Fibroblast of lung (primary cell): ENCODE results near the gene MCM10.

Source experiments
- CTCF ChIP-seq, 2 donors: IDR thresholded peaks in 1 of 2; conservative IDR thresholded peaks in 1 of 2; 1 replicate in 1 of 2; 2 replicates in 1 of 2; pipeline ENCODE4 v1.5.1; 2011 to 2012; ENCODE audit warnings: low read length in 2 of 2, control low read depth in 1 of 2, inconsistent platforms in 1 of 2, low read depth in 1 of 2, mild to moderate bottlenecking in 1 of 2
- EZH2 ChIP-seq: IDR thresholded peaks from 2 replicates; pipeline ENCODE4 v1.5.1; 2012; ENCODE audit warnings: low read length, control low read depth, mild to moderate bottlenecking; ENCODE audit errors: missing control alignments

DNA sequence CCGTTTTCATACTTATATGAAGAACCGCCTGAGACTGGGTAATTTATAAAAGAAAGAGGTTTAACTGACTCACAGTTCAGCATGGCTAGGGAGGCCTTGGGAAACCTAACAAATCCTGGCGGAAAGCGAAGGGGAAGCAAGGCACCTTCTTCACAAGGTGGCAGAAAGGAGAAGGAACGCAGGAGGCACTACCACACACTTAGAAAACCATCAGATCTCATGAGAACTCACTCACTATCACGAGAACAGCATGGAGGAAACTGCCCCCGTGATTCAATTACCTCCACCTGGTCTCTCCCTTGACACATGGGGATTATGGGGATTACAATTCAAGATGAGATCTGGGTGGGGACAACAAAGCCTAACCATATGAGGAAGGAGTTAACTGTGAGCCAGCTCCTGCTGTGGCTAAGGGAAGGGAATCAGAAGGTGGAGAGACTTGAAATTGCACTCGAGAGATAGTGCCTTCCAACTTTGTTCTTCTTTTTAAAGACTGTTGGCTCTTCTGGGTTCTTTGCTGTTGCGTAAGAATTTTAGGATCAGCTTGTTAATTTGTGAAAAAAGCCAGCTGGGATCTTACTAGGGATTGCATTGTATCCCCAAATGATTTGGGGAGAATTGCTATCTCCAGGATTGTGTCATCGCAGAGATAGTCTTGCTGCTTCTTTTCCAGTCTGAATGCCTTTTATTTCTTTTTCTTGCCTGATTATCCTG, 40.4 kb upstream of the MCM10 start:
- TF ChIP-seq CTCF (conservative IDR thresholded peaks at IDR 0.05 in 1 of 2, IDR thresholded peaks at IDR 0.05 in 1 of 2; ENCODE audit: low read depth in 1 of 2, low read length in 2 of 2) (no peak), EZH2 (no peak)
